SK-N-MC (cell line): ENCODE data around the gene IP6K2.
A peak's percentile ranks its signal among the peaks of the same experiment; 100 is the strongest.

Experiments used
- DNase-seq: peaks from one replicate; pipeline ENCODE4 v3.0.0-alpha.2; 2011; ENCODE audit warnings: low read depth, low spot score
- H3K27ac ChIP-seq: fragments of 200-600 bp; sonication (generic); 2 replicates; pipeline ENCODE4 v1.5.1; 2016; ENCODE audit warnings: mixed run types
- H3K36me3 ChIP-seq: fragments of 200-600 bp; sonication (generic); 2 replicates; pipeline ENCODE4 v1.6.1; 2017; ENCODE audit warnings: antibody characterized with exemption, low read length, mixed read lengths; ENCODE audit not compliant: insufficient read depth
- H3K4me3 ChIP-seq: fragments of 200-600 bp; sonication (generic); 2 replicates; pipeline ENCODE4 v1.5.1; 2016
- H3K9ac ChIP-seq: fragments of 200-600 bp; sonication (generic); 2 replicates; pipeline ENCODE4 v1.8.0; 2017; ENCODE audit warnings: mixed run types, mixed read lengths; ENCODE audit not compliant: insufficient read length
- H3K9me3 ChIP-seq: fragments of 200-600 bp; sonication (generic); 2 replicates; pipeline ENCODE4 v1.6.1; 2017; ENCODE audit warnings: low read depth, mild to moderate bottlenecking, antibody characterized with exemption, low read length, moderate library complexity, mixed read lengths
- EZH2 ChIP-seq: fragments of 200-600 bp; sonication (generic); IDR thresholded peaks from one replicate; pipeline ENCODE4 v1.6.1; 2017; ENCODE audit warnings: antibody characterized with exemption
- FOXP2 ChIP-seq: optimal IDR thresholded peaks from 2 replicates; pipeline ENCODE3; 2011; ENCODE audit warnings: mild to moderate bottlenecking, moderate library complexity; ENCODE audit not compliant: insufficient read depth; ENCODE audit errors: extremely low read length, control extremely low read depth
- POLR2AphosphoS5 ChIP-seq: IDR thresholded peaks from 2 replicates; pipeline ENCODE4 v1.6.1; 2012; ENCODE audit warnings: mild to moderate bottlenecking, low read depth, low read length, borderline replicate concordance

Gene IP6K2

GRCh38 chr3:48693826-48694225 lies 23.2 kb downstream of the IP6K2 start:
- Histone ChIP-seq H3K36me3 (peaks cover 41% of the 10 kb centered on the region; the same call in 1 of the 2 replicates), H3K4me3 (no peak overlapping the region), H3K9ac (no peak overlapping the region), H3K27ac (no peak overlapping the region), H3K9me3 (no peaks in the 10 kb centered on the region)
- no peak for TF ChIP-seq FOXP2
- TF ChIP-seq POLR2AphosphoS5, result no peak
- TF ChIP-seq EZH2, result no peak
- no peak for DNase-seq

GRCh38 chr3:48692551-48692950 lies 24.5 kb downstream of the IP6K2 start:
- no peak for DNase-seq
- Histone ChIP-seq H3K9ac (no peak overlapping the region), H3K9me3 (no peaks in the 10 kb centered on the region), H3K4me3 (no peak overlapping the region), H3K27ac (no peak overlapping the region), H3K36me3 (peaks cover 46% of the 10 kb centered on the region; the same call in 1 of the 2 replicates)
- TF ChIP-seq FOXP2, result no peak
- TF ChIP-seq POLR2AphosphoS5, result no peak
- TF ChIP-seq EZH2, result no peak

GRCh38 chr3:48690846-48691458 lies 26.1 kb downstream of the IP6K2 start:
- H3K9me3 ChIP-seq, result no peaks in the 10 kb centered on the region
- H3K27ac ChIP-seq, result no peak overlapping the region
- TF ChIP-seq POLR2AphosphoS5 (no peak), EZH2 (no peak), FOXP2 (no peak)
- DNase-seq, result no peak
- no peak overlapping the region for H3K4me3 ChIP-seq
- H3K9ac ChIP-seq, result no peak overlapping the region
- peaks cover 46% of the 10 kb centered on the region; the same call in 1 of the 2 replicates for H3K36me3 ChIP-seq

- Histone ChIP-seq H3K4me3 (no peak overlapping the region), H3K9ac (no peak overlapping the region), H3K27ac (no peak overlapping the region), H3K36me3 (peaks cover 37% of the 10 kb centered on the region; the same call in 1 of the 2 replicates), H3K9me3 (no peaks in the 10 kb centered on the region)
- TF ChIP-seq FOXP2 (no peak), POLR2AphosphoS5 (no peak), EZH2 (no peak)
- DNase-seq, result no peak
Measured at GRCh38 chr3:48689384-48689783, 27.6 kb downstream of the IP6K2 start.

GRCh38 chr3:48688737-48689075 lies 28.3 kb downstream of the IP6K2 start:
- no peak overlapping the region for H3K9ac ChIP-seq
- no peak for DNase-seq
- H3K9me3 ChIP-seq, result no peaks in the 10 kb centered on the region
- H3K27ac ChIP-seq, result no peak overlapping the region
- no peak overlapping the region for H3K4me3 ChIP-seq
- TF ChIP-seq FOXP2 (no peak), POLR2AphosphoS5 (no peak), EZH2 (no peak)
- H3K36me3 ChIP-seq, result peaks cover 32% of the 10 kb centered on the region; the same call in 1 of the 2 replicates

- Histone ChIP-seq H3K9me3 (no peaks in the 10 kb centered on the region), H3K27ac (no peak overlapping the region), H3K36me3 (peaks cover 27% of the 10 kb centered on the region; the same call in 1 of the 2 replicates), H3K9ac (no peak overlapping the region), H3K4me3 (no peak overlapping the region)
- TF ChIP-seq POLR2AphosphoS5 (no peak), FOXP2 (no peak), EZH2 (no peak)
- no peak for DNase-seq
Measured at GRCh38 chr3:48688032-48688736, 28.8 kb downstream of the IP6K2 start.

- Histone ChIP-seq H3K9ac (no peak overlapping the region), H3K36me3 (peaks cover 18% of the 10 kb centered on the region; the same call in 1 of the 2 replicates), H3K9me3 (no peaks in the 10 kb centered on the region), H3K4me3 (no peak overlapping the region), H3K27ac (no peak overlapping the region)
- TF ChIP-seq EZH2 (no peak), POLR2AphosphoS5 (no peak), FOXP2 (no peak)
- no peak for DNase-seq
Measured at GRCh38 chr3:48687220-48687678, 29.8 kb downstream of the IP6K2 start.

- H3K4me3 ChIP-seq, result peak overlapping the region; percentile 81
- H3K9me3 ChIP-seq, result no peaks in the 10 kb centered on the region
- no peak for DNase-seq
- H3K36me3 ChIP-seq, result peaks cover 18% of the 10 kb centered on the region; the same call in 1 of the 2 replicates
- no peak overlapping the region for H3K9ac ChIP-seq
- H3K27ac ChIP-seq, result no peak overlapping the region
- TF ChIP-seq POLR2AphosphoS5 (0 out of 2 replicates have a peak, but pooled peaks have one; percentile 17), EZH2 (no peak)
Measured at GRCh38 chr3:48686538-48687219, 30.3 kb downstream of the IP6K2 start.
